GM19238 (cell line): Measurements from ENCODE around the gene PLPPR2.
"Not testable (repeated sequence)": the region's sequence is repeated elsewhere in the genome, so short reads cannot be mapped to it uniquely, and the experiment has no call there.

Source experiments
- DNase-seq: peaks from one replicate; pipeline ENCODE4 v3.0.0; 2011; ENCODE audit warnings: low spot score; ENCODE audit not compliant: insufficient read length

The PLPPR2 gene

GRCh38 chr19:11397089-11397610 lies 41.9 kb downstream of the PLPPR2 start:
- DNase-seq = no peak

- DNase-seq = no peak
These were observed 44.4 kb downstream of the PLPPR2 start for GRCh38 chr19:11399667-11400066.

- DNase-seq = no peak
These were observed 45.6 kb downstream of the PLPPR2 start for GRCh38 chr19:11400798-11401197.

DNA sequence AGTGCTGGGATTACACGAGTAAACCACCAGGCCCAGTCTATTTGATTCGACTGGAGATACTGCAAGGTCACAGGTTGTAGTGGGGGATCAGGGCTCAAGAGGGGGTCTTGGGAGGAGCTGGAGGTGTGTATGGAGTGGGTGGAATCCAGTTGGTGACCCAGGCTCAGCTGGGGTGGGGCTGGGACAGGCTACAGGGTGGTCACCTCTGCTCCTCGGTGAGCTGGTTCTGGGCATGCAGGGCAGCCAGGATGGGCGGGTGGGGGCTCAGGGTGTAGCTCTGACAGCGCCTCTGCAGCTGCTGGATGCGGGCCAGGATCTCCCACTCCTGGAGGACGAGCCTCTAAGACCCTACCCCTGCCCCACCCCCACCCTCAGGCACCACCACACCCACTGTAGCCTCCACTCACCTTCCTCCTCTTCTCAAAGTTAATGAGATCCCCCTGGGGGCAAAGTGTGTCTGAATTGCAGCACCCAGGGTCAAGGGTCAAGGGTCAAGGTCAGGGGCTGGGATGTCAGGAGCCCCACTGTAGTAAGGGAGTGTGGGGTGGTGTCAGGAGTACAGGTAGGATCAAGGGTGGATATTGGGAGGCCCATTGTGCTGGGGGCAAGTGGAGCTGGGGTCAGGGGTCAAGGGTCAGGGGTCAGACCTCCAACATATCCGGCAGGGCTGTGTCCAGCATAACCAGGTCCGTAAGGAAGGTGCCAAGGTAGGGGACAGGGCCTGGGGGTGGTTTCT lies 46.7 kb downstream of the PLPPR2 start:
- no peak for DNase-seq

- no peak for DNase-seq
These were observed 49.5 kb downstream of the PLPPR2 start for GRCh38 chr19:11404588-11405222.

- DNase-seq = no peak
These were observed 50.8 kb downstream of the PLPPR2 start for GRCh38 chr19:11405846-11406643.

DNA sequence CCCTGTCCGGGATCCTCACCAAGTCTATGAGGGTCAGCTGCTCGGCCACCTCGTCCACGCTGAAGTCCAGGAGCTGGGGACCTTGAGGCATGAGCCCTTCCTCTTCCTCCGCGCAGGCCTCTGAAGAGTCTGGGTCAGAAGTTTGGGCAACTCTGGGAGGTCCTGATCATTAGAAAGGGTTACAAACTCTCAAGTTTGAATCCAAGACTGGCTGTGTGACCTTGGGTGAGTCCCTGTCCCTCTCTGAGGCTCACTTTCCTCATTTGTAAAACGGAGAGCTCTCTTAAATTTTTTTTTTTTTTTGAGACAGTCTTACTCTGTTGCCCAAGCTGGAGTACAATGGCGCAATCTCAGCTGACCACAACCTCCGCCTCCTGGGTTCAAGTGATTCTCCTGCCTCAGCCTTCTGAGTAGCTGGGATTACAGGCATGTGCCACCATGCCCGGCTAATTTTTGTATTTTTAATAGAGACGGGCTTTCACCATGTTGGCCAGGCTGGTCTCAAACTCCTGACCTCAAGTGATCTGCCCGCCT lies 51.5 kb downstream of the PLPPR2 start:
- not testable (repeated sequence) for DNase-seq

DNA sequence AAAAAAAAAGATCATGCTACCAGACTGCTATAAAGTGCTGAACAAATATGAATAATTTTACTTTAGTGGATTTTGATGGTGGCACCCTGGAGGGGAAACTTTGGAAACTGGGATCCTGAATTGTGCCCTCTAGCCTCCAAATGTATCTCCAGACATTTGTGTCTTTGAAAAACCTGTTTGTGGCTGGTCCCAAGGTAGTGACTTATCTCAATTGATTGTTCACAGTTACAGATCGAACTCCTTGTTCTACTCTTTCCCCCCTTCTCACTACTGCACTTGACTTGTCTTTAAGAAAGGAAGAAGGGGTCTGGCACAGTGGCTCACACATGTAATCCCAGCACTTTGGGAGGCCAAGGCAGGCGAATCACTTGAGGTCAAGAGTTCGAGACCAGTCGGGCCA lies 53.4 kb downstream of the PLPPR2 start:
- DNase-seq = no peak

DNA sequence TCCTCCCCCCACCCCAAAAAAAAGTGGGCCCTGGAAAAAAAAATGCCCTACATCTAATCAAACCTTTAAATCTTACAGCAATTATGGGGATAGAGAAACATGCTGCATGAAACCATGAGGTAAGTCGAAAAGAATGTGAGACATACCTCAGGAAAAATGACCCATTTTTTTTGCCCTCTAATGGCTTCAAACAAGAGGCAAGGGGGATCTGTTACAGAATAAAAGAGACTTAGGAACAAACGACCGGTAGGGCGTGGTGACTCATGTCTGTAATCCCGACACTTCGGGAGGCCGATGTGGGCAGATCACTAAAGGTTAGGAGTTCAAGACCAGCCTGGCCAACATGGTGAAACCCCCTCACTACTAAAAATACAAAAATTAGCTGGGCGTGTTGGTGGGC lies 55.5 kb downstream of the PLPPR2 start:
- DNase-seq = no peak

DNA sequence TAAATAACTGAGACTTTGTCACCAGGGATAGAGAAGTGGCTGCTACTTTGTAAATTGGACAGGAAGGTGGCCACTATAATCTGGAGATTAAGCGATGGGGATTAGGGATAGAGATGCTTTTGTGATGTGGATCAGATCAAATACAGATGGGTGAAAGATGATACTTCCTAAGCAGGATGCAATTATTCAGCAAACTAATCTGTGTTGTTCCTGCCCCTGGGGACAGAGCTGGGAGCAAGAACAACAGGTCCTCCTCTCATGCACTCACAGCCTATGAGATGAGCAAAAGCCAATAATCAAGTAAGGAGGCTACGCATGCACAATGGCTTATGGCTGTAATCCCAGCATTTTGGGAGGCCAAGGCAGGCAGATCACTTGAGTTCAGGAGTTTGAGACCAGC lies 59.3 kb downstream of the PLPPR2 start:
- DNase-seq = no peak
